GM19438 (cell line): ENCODE measurements around the gene RASGRP4.

ENCODE experiments used
- ATAC-seq: cut with Tn5 transposase; IDR thresholded peaks from one replicate; pipeline ENCODE4 v1.9.1; 2021; ENCODE audit warnings: low read depth; ENCODE audit not compliant: unreplicated experiment

RASGRP4 gene

DNA sequence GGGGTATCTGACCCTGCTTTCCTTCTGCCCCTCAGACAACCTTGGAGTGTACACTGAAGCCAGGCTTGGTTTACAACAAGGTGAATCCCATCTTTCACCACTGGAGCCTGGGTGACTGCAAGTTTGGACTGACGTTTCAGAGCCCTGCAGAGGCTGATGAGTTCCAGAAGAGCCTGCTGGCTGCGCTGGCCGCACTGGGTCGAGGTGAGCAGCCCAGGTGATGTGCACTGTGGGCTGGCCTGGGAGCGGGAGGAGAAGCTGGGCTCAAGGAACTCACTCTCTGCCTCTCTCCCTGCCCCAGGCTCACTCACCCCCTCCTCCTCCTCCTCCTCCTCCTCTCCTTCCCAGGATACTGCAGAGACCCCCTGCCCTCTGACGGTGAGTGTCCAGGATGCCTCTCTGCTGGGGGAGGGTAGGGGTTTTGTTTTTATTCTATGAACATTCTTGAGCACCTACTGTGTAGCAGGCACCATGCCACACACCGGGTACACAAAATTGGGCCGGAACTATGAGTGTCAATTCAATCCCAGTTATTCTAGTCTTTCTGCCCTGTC, 34.0 kb downstream of the RASGRP4 start:
- no peak for ATAC-seq

DNA sequence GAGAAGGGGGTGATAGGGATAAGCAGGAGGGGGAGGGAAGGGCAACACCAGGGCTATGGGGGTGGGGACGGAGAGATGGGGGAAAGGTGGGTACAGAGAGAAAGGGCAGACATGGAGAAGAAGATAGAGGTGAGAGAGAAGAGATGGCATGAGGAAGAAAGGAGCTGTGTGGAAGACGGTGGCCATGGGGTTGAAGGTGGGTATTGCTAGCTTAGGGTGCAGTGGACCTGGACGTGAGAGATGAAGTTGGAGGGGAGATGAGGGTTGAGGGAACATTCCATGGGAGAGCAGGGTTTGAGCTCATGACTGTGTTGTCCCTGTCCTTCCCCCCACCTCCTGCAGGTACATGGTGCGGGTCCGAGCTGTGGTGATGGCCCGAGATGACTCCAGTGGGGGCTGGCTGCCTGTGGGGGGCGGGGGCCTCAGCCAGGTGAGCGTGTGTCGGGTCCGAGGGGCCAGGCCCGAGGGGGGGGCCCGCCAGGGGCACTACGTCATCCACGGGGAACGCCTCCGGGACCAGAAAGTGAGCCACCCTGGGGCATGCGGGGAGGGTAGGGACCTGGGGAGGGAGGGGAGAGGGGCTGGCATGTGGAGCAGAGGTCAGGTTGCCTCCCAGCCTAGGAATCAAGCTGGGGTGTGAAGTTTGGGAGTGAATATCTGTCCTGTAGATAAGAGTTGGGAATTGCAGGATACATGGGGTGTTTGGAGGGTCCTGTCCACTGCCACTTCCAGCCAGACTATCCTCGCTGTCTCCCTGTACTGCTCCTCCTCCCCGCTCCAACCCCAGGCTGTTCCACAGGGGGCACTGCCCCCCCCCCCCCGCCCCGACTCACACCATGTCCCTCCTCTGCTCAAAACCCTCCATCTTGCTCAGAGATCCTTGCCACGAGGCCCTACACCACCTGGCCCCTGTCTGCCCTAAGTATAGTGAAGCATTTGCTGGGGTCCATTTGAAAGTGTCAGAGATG, 35.8 kb downstream of the RASGRP4 start:
- no peak for ATAC-seq

- no peak for ATAC-seq
Measured at GRCh38 chr19:38389101-38389925, 36.7 kb downstream of the RASGRP4 start.

DNA sequence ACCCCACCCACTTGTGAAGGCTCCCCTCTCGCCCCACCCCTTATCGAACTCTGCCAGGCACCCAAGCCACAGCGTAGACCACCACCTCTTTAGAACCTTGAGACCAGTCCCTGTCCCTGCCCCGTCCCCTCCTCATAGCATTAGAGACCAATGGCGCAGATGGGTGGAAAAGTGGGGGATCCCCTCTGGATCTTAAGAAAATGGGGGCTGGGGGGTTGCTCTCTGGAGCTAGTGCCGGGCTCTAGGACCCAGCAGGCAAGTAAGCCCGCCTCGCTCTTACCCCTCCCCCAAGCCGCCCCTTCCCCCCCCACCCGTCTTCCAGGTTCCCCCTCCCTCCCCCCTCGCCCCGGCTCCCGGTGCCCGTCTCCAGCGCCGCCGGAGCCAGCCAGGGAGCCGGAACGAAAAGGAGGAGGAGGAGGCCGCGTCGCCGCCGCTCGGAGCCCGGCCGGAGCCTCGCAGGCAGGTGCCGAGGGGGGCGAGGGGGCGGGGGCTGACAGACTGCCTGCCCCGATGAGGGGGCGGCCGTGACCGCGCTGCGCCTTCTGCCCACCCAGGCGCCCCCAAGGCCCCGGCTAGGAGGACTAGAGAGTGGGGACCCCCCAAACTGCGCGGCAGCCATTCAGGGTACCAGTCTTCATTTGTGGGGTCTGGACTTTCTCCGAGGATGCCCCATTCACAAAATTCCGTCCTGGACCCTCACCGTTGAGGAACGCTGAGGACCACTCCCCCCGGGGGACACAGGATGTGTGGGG, 37.5 kb downstream of the RASGRP4 start, which contains the start of gene SPRED3:
TSS of gene SPRED3 (plus strand) at position 349 of the 752 bp plus-strand sequence. CDS start 1,606 bp downstream, outside the sequence.
- no peak for ATAC-seq

DNA sequence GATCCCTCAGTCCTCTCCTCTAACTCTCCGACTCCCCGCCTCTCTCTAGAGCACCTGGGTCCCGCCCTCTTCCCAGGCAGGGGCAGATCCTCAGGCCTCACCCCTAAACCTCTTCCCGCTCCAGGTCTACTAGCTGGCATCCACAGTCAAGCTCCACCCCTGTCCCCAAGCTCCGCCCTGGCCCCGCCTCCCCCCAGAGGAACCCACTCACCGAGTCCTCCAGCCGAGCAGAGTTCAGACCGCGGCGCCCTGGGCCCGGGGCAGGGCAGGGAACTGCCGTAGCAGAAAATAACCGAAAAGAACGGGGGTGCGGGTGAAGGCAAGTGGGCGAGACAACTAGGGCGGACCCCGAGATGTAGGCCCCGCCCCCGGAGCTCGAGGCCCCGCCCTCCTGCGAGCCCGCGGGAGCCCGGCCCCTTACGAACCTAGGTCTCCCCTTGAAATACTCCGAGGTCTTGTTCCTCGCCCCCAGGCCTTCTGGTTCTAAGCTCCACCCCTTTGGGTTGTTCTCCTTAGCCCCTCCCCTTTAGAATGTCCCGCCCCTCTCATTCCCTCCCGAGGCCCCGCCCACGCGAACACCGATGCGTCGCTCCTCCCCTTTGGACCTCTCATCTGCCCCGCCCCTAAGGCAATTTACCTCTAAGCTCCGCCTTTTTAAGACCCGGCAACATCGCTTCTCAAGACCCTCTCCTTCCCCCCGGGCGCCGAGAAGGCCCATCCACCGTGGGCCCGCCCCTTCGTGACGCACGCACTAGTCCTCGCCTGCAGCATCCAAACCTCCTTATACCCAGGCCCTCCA, 38.3 kb downstream of the RASGRP4 start, which contains the start of gene GGN:
TSS of gene GGN (minus strand) at position 485 of the 799 bp plus-strand sequence. CDS start 773 bp downstream, outside the sequence.
- no peak for ATAC-seq

DNA sequence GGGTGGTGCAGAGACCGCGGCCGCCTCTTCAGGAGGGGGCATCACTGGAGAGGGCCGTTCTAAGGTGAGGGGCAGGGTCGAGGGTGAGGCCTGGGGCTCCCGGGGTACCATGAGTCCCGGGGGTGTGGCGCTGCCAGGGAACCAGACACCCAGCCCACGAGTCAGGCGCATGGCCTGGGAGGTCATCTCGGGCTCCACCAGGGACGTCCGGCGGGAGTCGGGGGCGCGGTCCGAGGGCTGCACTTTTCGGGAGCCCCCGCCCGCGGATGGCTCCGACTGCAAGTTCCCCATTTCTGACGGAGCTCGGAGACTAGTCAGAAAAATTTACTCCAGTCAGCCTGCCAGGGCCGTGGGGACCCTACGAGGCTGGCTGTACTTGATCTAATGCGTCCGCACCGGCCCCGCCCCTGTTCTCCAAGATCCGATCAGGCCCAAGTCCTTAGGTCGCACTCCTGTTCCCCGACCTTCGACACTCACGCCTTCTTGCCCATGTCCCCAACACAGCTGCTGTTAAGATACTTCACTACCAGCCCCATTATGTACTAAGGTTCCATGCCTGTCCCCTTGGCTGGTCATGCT, 39.0 kb downstream of the RASGRP4 start:
- no peak for ATAC-seq

- no peak for ATAC-seq
Measured at GRCh38 chr19:38386300-38386970, 39.6 kb downstream of the RASGRP4 start.

- no peak for ATAC-seq
Measured at GRCh38 chr19:38385804-38386257, 40.2 kb downstream of the RASGRP4 start.

- no peak for ATAC-seq
Measured at GRCh38 chr19:38385057-38385803, 40.8 kb downstream of the RASGRP4 start.

DNA sequence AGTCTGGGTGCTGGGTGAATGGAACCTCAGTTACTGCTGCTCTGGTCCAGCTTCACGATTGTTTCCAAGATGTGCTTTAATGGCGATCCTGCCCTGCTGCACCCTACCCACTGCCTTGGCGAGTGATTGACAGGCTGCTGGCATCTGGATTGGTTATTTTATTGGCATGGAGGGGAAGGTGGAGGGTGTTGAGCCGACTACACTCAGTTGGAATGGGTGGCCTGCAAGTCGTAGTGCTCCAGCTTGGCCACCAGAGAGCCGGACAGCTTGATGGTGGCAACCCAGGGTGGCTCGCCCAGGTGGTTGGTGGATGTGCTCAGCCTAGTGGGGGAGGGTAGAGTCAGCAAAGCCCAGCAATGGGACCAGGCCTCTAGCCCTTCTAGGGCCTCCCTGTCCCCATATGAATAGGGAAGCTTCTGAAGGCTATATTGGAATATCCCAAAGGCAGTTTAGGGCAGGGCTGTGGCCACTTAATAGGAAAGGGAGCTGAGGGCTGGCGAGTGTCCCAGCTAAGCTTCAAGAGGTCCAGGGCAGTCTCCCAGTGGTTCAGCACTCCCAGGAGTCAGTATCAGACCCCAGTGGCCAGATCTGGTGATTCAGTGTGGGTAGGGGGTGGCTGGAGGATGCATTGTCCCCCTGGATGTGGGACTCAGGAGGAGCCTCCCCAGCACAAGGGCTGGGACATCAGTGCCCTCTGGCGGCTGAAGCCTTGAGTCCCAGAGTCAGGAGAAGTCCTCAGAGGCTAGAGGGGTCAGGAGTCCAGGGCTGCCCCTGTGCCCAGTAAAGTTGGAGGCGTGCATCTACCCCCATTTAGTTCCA, 41.6 kb downstream of the RASGRP4 start:
- no peak for ATAC-seq

- no peak for ATAC-seq
Measured at GRCh38 chr19:38383743-38384142, 42.3 kb downstream of the RASGRP4 start.

DNA sequence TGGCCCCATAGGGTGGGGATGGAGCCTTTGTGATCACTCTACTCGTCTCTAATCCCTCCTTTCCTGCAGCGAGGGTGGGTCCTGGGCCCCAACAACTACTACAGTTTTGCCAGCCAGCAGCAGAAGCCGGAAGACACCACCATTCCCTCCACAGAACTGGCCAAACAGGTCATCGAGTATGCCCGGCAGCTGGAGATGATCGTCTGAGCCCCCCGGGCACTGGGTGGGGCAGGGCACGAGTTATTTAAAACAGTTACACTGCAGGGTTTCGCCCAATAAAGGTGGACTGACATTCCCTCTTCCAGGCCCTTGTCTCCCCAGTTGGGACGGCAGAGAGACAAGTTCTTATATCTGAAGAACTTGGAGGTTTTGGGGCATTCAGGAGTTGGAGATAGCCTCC, 42.8 kb downstream of the RASGRP4 start:
- no peak for ATAC-seq

DNA sequence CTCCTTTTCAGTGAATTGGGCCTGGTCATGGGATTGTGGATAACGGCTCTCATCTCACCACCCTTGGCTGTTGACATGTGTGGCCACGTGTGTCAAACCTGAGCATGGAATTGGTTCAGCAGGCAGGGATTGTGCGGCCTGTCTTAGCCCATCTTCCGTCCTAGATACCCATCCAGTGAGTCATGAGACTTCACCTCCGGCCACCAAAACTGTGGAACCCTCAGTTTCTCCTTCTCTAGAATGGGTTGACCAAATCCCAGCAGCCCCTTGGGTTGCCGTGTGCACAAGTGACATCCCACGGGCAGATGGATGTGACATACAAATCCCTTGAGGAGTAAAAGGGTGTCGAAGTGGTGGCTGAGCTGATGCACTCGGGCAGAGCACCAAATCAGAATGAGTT, 44.9 kb downstream of the RASGRP4 start:
- no peak for ATAC-seq

DNA sequence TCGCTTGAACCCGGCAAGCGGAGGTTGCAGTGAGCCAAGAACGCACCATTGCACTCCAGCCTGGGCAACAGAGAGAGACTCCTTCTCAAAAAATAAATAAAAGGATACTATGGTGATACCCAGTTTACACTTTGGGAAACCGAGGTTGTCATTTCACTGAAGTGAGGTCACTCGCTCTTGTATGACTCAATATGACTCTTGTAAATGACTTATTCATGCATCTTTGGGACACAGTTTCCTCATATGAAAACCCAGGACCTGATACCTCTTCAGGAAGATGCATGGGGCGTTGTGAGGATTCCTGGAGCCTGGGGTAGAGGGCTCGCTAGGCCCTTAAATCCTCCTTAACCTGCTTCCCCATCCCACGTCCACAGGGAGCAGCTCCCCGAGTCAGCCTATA, 47.2 kb downstream of the RASGRP4 start:
- no peak for ATAC-seq

DNA sequence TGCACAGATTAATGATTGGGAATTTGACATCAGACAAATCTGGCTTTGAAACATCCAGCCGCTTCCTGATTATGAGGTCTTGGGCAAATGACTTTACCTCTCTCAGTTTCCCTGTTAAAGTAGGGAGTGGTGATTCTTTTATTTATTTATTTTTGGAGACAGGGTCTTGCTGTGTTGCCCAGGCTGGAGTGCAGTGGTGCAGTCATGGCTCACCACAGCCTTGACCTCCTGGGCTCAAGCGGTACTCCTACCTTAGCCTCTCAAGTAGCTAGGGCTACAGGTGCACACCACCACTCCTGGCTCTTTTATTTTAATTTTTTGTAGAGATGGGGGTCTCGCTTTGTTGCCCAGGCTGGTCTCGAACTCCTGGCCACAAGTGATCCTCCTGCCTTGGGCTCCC, 49.0 kb downstream of the RASGRP4 start:
- no peak for ATAC-seq

DNA sequence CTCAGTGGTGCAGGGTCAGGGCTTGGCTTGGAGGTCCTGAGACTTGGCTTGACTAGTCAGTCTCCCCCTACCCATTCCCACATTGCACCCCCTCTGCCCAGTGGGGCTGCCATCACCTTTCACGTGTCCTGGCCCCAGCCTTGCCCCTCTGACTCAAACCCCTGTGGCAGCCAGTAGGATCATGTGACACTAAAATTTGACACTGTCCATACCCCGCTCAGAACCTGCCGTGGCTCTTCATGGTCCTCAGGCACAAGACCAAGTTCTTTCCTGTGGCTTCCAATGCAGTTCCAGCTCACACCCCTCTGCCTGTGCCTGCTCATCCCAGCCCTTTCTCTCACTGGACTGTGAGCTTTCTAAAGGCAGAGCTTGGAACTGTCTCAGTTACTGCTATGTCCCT, 49.4 kb downstream of the RASGRP4 start:
- no peak for ATAC-seq

GRCh38 chr19:38375748-38376147, 50.3 kb downstream of the RASGRP4 start:
- ATAC-seq = no peak
